ENCODE results near the gene TRAK1.
"Not testable (repeated sequence)": the region's sequence is repeated elsewhere in the genome, so short reads cannot be mapped to it uniquely, and the experiment has no call there.

The TRAK1 gene, protein sequence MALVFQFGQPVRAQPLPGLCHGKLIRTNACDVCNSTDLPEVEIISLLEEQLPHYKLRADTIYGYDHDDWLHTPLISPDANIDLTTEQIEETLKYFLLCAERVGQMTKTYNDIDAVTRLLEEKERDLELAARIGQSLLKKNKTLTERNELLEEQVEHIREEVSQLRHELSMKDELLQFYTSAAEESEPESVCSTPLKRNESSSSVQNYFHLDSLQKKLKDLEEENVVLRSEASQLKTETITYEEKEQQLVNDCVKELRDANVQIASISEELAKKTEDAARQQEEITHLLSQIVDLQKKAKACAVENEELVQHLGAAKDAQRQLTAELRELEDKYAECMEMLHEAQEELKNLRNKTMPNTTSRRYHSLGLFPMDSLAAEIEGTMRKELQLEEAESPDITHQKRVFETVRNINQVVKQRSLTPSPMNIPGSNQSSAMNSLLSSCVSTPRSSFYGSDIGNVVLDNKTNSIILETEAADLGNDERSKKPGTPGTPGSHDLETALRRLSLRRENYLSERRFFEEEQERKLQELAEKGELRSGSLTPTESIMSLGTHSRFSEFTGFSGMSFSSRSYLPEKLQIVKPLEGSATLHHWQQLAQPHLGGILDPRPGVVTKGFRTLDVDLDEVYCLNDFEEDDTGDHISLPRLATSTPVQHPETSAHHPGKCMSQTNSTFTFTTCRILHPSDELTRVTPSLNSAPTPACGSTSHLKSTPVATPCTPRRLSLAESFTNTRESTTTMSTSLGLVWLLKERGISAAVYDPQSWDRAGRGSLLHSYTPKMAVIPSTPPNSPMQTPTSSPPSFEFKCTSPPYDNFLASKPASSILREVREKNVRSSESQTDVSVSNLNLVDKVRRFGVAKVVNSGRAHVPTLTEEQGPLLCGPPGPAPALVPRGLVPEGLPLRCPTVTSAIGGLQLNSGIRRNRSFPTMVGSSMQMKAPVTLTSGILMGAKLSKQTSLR

DNA sequence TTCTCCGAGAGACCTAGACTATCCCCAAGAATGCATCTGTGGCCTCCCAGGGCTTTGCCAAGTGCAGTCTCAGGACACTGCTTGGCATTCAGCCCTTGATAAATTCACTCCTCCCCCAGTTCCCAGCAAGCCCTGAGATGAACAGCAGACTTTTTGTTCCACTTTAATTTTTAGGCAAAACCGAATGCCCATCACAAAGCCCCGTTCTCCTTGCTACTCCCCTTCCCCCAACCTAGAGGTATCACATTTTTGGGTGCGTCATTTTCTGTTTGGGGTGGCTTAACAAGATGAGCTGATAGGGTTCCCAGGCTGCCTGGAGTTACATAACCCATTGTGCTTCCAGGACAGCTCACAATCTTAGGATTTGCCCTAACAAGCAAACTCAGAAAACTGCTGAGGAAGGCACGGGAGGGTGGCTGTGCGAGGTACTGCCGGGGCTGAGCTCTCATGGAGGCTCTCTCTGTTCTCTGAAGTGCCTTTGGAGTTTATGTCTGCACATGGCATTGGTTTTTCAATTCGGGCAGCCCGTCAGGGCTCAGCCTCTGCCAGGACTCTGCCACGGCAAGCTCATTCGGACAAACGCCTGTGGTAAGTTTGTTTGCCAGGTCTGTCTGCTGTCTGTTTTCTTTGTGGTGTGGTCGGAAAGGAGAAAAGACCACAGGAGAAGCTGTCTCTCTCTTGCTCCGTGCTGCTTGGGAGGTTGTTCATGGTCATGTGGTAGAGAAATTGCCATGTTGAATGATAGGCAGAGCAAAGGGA, at the start of gene TRAK1:
Gene TRAK1, plus strand, starts transcription at position 385 of the 759 bp plus-strand sequence. Its CDS starts 113 bp downstream, at position 498.
- no peaks in the 10 kb centered on the region for H3K9me3 ChIP-seq
- H3K36me3 ChIP-seq: peaks cover 42% of the 10 kb centered on the region
- no peaks in the 10 kb centered on the region for H3K27me3 ChIP-seq
- no peak within 1 kb of the TSS for H3K27ac ChIP-seq
- TF ChIP-seq, protein P1, sequence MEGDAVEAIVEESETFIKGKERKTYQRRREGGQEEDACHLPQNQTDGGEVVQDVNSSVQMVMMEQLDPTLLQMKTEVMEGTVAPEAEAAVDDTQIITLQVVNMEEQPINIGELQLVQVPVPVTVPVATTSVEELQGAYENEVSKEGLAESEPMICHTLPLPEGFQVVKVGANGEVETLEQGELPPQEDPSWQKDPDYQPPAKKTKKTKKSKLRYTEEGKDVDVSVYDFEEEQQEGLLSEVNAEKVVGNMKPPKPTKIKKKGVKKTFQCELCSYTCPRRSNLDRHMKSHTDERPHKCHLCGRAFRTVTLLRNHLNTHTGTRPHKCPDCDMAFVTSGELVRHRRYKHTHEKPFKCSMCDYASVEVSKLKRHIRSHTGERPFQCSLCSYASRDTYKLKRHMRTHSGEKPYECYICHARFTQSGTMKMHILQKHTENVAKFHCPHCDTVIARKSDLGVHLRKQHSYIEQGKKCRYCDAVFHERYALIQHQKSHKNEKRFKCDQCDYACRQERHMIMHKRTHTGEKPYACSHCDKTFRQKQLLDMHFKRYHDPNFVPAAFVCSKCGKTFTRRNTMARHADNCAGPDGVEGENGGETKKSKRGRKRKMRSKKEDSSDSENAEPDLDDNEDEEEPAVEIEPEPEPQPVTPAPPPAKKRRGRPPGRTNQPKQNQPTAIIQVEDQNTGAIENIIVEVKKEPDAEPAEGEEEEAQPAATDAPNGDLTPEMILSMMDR (IDR thresholded peaks at IDR 0.05): no peak
- no peak within 1 kb of the TSS for H3K4me3 ChIP-seq (ENCODE audit: low read depth in 1 of 2, low read length in 1 of 2)
- no peaks in the 10 kb centered on the region for H3K4me1 ChIP-seq (ENCODE audit: control insufficient read depth in 1 of 2, insufficient read depth in 1 of 2, low read depth in 1 of 2, low read length in 1 of 2)

DNA sequence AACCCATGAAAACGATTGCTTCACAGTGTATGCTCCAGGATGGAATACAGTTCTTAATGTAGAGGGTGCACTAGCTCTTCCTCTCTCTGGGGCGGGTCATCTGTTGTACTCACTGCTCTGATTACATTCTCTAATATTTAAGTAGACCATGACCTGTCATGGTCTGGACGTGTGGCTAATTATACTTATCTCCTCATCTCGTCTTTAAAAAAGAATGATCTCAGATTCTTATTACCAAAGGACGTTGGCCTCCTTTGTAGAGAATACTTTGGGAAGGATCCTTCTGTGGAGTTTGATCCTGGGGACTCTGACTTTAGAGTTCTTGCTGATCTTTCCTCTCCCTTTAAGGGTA, 48.4 kb upstream of the TRAK1 start:
- Histone ChIP-seq H3K36me3 (no peaks in the 10 kb centered on the region), H3K27me3 (no peaks in the 10 kb centered on the region), H3K4me1 (ENCODE audit: control insufficient read depth in 1 of 2, insufficient read depth in 1 of 2, low read depth in 1 of 2, low read length in 1 of 2) (no peaks in the 10 kb centered on the region), H3K9me3 (no peaks in the 10 kb centered on the region), H3K4me3 (ENCODE audit: low read depth in 1 of 2, low read length in 1 of 2) (no peak overlapping the region), H3K27ac (no peak overlapping the region)
- TF ChIP-seq, protein P1 (IDR thresholded peaks at IDR 0.05): no peak

DNA sequence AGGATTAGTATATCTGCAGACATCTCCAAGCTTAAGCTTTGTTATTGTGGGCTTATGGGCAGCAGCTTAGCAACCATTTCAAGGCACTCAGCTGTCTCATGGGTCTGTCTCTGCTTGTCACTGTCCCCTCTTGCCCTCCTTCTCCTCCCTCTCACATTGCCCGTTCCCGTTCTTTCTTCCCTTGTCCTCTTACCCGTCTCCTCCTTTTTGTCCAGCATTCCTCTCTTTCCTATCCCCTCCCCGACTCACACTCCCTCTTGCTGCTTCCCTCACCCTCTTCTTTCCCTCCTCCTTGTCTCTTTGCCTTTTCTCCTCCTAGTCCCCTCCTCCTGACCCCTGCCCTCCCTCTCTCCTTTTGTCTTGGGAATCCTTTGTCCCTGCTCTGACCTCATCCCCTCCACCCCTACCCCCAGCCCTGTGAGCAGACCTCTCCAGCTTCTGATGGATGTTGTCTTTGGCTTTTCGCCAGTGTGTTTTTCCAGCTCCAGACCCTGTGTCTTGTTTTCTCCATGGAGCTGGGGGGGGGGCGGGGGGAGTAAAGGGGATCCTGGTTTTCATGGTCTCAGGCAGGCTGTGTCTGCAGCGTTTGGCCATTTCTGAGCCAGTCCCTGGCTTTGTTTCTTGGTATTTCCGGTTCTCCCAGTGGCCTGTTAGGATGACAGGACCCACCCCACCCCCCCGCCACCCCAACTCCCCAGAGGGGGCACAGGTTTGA, 47.9 kb upstream of the TRAK1 start:
- Histone ChIP-seq H3K27me3 (no peaks in the 10 kb centered on the region), H3K9me3 (no peaks in the 10 kb centered on the region), H3K36me3 (no peaks in the 10 kb centered on the region), H3K4me1 (ENCODE audit: control insufficient read depth in 1 of 2, insufficient read depth in 1 of 2, low read depth in 1 of 2, low read length in 1 of 2) (no peaks in the 10 kb centered on the region), H3K27ac (no peak overlapping the region), H3K4me3 (ENCODE audit: low read depth in 1 of 2, low read length in 1 of 2) (no peak overlapping the region)
- TF ChIP-seq, protein P1 (IDR thresholded peaks at IDR 0.05): no peak

DNA sequence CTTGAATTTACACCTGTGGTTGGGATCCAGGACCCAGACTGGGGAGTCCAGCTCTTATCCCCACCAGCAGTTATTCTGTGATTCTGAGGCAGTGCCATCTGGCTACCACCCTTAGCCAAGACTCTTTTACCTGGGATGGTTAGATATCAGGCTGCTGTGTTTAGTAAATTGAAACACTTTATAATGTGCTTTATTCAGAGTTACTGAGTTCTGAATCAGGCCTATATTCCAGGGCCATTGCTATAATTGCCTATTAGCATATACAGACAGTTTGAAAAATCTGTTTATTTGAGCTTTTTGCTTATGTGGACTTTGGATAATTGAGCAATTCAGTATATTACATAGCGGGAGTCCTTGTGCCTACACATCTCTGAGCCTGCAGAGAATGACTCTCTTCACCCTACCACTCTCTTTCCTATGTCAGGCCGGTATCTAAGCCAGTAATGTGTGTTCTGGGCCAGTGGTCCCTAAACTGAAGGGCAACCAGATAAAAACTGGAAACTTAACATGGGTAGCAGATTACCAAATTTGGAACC, 45.4 kb upstream of the TRAK1 start:
- Histone ChIP-seq H3K27ac (no peak overlapping the region), H3K9me3 (no peaks in the 10 kb centered on the region), H3K4me1 (ENCODE audit: control insufficient read depth in 1 of 2, insufficient read depth in 1 of 2, low read depth in 1 of 2, low read length in 1 of 2) (no peaks in the 10 kb centered on the region), H3K27me3 (no peaks in the 10 kb centered on the region), H3K4me3 (ENCODE audit: low read depth in 1 of 2, low read length in 1 of 2) (no peak overlapping the region), H3K36me3 (no peaks in the 10 kb centered on the region)
- TF ChIP-seq, protein P1 (IDR thresholded peaks at IDR 0.05): no peak

DNA sequence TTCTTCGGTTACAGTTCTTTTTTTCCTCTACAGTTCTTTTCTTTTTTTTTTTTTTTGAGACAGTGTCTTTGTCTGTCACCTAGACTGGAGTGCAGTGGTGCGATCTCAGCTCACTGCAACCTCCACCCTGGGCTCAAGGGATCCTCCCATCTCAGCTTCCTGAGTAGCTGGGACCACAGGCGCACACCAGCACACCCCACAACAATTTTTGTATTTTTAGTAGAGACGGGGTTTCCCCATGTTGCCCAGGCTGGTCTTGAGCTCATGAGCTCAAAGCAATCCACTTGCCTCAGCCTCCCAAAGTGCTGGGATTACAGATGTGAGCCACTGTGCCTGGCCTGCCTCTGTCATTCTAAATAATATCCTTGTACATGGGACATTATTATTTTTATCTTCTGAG, 42.6 kb upstream of the TRAK1 start:
- H3K4me1 ChIP-seq (ENCODE audit: control insufficient read depth in 1 of 2, insufficient read depth in 1 of 2, low read depth in 1 of 2, low read length in 1 of 2); H3K9me3 ChIP-seq; H3K36me3 ChIP-seq; H3K4me3 ChIP-seq (ENCODE audit: low read depth in 1 of 2, low read length in 1 of 2); H3K27me3 ChIP-seq; H3K27ac ChIP-seq: not testable (repeated sequence)
